Activated T-helper 1 cell treated with Interleukin-2 at 50 U/mL for 16 hours (primary cell): ENCODE data around the gene GRIN3B.
"Not testable (repeated sequence)": the region's sequence is repeated elsewhere in the genome, so short reads cannot be mapped to it uniquely, and the experiment has no call there.

ENCODE experiments used
- DNase-seq: peaks from one replicate; pipeline ENCODE4 v3.0.0-alpha.2; 2020; ENCODE audit warnings: low read depth

GRIN3B gene, protein sequence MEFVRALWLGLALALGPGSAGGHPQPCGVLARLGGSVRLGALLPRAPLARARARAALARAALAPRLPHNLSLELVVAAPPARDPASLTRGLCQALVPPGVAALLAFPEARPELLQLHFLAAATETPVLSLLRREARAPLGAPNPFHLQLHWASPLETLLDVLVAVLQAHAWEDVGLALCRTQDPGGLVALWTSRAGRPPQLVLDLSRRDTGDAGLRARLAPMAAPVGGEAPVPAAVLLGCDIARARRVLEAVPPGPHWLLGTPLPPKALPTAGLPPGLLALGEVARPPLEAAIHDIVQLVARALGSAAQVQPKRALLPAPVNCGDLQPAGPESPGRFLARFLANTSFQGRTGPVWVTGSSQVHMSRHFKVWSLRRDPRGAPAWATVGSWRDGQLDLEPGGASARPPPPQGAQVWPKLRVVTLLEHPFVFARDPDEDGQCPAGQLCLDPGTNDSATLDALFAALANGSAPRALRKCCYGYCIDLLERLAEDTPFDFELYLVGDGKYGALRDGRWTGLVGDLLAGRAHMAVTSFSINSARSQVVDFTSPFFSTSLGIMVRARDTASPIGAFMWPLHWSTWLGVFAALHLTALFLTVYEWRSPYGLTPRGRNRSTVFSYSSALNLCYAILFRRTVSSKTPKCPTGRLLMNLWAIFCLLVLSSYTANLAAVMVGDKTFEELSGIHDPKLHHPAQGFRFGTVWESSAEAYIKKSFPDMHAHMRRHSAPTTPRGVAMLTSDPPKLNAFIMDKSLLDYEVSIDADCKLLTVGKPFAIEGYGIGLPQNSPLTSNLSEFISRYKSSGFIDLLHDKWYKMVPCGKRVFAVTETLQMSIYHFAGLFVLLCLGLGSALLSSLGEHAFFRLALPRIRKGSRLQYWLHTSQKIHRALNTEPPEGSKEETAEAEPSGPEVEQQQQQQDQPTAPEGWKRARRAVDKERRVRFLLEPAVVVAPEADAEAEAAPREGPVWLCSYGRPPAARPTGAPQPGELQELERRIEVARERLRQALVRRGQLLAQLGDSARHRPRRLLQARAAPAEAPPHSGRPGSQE

DNA sequence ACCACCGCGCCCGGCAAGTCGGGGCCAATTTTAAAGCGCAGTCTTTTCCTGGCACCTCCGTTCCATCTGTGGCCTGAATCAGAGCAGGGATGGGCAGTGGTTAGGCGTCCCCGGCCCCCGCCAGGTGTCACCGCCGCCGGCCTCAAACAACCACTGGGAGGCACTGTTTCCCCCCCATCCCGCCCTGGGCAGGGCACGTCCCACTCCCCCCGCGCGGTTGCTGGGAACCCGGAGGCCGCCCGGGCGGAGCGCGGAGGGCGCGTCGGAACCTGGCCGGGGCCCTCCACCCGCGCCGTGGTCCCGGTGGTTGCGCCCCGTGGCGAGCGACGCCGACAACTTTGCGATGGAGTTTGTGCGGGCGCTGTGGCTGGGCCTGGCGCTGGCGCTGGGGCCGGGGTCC, at the start of gene GRIN3B:
GRIN3B (plus strand) TSS at position 325 of the 400 bp plus-strand sequence; CDS start at position 344, 19 bp downstream.
- peak; percentile 37 for DNase-seq

DNA sequence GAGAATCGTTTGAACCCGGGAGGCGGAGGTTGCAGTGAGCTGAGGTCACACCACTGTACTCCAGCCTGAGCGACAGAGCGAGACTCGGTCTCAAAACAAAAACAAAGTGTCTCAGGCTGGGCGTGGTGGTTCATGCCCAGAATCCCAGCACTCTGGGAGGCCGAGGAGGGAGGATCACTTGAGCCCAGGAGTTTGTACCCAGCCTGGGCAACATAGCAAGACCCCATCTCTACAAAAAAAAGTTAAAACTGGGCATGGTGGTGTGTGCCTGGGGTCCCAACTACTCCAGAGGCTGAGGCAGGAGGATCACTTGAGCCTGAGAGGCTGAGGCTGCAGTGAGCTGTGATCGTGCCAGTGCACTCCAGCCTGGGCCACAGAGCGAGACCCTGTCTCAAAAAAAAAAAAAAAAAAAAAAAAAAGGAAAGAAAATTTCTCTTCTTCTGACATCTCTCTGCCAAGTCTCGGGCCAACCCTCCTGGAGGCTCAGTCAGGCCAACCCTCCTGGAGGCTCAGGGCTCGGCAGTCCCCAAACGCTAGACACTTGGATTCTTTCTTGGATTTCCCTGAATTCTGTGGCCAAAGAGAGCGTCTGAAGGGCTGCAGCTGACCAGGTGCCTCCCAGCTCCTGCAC, 48.1 kb upstream of the GRIN3B start:
- no peak for DNase-seq

DNA sequence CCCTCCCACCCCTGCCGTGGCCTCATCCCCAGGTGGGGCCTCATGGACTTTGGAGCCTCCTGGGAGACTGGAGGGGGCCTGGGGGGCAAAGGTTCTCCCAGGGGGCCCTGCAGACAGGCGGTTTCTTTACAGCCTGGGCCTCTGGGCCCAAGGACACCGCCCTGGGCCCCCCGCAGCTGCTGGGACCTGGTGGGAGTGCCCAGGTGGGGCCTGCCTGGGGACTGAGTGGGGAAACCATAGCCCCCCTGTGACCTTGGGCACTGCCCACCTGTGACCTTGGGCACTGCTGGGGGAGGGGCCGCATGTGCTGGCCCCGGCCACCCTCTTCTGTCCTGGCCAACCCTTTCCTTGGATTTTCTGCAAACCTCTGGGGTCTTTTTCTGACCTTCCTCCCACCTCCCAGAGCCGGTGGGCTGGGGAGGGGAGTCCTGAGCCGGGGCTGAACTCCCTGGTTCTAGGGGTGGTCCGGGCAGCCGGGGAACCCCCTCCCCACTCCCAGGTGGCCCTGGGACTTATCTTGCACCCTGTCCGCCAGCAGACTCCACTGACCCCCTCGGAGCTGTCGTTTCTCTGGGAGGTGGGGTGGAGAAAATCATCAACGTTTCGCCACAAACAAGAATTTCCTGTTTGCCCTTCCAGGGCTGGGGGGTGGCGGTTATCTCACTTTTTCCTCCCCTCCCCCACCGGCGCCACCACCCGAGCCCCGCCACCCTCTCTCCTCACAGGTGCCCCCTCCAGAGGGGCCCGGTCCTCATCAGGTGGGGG, 47.4 kb upstream of the GRIN3B start:
- DNase-seq, result no peak

DNA sequence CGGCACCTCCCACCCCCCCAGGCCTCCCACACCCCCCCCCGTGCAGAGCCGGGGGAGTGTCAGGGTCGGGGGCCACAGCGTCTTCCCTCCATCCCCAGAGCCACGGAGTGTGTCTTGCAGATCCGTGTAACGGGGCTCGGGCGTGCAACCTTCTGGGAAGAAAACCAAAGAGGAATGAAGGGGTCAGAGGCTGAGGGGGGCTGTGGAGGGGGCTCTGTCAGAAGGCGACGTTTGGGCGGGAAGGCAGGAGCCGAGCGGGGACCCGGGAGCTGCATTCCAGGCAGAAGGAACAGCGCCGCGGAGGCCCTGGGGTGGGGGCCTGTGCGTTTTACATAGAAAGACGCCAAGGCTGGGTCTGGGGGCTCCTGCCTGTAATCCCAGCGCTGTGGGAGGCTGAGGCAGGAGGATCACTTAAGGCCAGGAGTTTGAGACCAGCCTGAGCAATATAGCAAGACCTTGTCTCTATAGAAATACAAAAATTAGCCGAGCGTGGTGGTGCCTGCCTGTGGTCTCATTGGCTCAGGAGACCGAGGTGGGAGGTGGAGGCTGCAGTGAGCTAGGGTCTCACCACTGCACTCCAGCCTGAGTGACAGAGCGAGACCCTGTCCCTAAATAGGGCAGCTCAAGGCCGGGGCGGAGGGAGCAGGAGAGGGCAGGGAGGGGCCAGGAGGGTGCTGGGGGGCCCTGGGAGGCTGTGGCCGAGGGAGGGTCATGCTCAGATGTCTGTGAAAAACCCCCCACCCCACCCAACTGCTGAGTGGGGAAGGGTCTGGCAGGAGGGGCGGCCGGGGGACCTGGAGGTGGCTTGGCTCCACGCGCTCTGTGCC, 46.6 kb upstream of the GRIN3B start:
- no peak for DNase-seq

DNA sequence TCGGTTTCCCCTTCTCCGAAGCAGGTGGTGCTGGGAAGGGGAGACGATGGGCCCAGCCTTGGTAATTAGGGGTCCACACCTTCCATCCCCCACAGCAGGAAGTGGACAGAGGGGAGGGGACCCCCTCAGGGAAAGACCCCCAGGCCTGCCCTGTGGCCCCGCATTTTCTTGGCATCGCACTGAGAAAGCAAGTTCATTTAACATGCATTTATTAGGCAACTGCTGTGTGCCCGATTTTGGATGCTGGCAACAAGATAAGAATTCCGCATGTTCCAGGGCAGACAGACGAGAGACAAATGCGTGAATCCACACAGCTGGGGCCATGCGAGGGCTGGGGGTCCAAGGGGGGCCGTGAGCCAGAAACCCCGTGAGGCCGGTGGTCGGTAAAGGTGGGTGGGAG, 45.9 kb upstream of the GRIN3B start:
- no peak for DNase-seq

DNA sequence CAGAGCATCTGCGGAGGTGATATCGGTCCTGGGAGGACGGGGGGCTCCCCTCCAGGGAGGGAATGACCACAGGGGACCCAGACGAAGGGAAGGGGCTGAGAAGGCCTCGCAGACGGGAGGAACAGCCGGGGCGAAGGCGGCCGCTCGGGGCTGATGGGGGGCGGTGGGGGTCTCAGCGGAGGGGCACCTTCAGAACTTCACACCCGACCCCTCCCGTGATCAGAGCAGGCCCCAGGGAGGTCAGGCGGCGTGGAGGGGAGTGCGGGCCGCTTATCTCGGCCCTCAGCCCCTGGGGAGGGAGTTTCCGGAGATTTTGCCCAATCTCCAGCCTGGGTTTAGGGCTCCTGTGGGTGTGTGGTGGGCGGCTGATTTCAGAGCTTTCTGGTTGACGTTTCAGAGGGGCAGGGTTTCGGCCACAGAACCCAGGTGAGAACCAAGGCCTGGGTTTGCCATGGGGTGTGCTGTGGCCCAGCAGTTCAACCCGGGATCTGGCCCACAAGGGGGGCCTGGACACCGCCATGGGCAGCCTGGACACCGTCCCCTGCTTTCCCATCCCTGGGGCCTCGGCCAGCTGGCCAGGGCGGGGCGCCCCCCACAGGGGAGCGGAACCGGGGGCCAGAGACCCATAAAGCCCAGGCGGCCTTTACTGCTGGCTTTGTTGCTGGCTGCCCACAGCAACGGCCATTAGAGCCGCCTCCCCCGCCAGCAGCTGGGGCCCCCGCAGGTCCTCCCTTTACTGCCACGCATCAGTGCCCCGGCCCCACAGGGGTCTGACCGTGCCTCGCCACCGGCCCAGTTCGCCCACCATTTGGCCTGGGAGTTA, 45.3 kb upstream of the GRIN3B start:
- no peak for DNase-seq

DNA sequence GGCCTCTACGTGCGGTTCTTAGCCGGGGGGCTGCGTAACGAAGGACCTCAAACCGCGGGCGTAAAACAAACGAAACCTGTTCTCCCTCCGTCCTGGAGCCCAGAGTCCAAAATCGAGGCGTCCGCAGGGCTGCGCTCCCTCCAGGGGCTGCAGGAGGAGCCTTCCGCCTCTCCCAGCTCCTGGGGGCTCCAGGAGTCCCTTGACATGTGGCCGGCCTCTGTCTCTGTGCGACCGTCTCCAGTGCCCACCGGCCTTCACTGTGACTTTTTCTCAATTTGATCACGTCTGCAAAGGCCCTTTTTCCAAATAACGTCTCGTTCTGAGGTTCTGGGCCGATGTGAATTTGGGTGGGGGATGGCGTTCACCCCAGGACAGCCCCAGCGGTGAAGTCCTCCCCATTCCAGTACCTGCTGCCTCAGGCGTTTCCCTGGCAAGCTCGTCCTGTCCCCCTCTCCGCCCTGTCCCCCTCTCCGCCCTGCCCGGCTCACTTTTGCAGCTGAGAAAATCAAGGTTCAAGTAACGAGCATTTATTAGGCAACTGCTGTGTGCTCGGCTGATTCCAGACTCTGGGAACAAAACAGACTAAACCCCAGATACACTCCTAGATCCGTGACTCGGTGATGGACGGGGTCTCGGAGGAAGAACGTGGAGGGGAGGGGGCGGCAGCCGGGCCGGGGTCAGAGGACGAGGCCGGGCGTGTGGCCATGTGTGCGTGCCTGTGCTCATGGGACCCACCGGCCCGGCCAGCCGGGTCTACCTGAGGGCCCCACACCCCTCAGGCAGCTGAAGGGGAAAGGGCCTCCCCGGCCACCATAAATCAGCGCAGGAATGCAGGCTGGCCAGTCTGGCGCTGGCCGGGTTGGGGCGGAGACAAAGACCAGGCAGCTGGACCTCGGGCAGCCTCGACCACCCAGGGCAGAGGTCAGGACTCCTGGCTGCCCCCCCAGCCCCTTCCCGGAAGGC, 44.1 kb upstream of the GRIN3B start:
- DNase-seq, result no peak

DNA sequence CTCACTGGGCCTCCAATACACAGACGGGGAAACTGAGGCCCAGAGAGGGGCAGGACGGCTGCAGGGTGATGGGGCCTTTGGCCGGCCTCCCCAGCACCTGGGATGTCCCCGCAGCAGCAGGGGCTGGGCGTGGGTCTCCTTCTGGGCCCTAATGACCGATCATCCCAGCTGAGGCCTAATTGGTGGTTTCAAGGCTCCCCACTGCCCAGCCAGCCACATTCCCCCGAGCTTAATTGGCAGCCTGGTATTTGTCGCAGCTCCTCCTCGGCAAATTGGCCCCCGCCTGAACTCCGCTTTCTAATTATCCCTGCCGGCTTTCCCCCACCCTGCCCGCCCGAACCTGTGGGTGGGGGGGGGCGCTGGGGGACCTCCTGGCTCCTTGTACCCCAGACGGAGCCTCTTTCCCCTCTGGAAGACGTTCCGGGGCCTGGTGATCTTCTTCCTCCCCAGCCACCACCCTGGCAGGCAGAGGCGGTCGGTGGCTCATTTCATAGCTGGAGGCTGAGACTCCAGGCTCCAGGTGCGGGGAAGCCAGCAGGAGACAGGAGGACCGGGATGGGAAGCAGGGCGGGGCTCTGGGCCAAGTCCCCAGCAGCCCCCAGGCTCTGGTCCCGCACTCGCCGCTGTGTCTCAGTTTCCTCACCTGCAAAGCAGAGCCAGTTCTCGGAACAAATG, 43.3 kb upstream of the GRIN3B start:
- no peak for DNase-seq

DNA sequence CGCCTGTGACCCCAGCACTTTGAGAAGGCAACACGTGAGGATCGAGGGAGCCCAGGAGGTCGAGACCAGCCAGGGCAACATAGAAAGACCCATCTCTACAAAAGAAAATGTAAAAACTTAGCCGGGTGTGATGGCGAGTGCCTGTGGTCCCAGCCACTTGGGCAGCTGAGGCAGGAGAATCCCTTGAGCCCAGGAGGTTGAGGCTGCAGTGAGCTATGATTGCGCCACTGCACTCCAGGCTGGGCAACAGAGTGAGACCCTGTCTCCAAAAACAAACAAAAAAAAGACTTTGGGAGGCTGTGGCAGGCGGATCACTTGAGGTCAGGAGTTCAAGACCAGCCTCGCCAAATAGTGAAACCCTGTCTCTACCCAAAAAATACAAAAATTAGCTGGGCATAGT, 42.6 kb upstream of the GRIN3B start:
- DNase-seq, result not testable (repeated sequence)

DNA sequence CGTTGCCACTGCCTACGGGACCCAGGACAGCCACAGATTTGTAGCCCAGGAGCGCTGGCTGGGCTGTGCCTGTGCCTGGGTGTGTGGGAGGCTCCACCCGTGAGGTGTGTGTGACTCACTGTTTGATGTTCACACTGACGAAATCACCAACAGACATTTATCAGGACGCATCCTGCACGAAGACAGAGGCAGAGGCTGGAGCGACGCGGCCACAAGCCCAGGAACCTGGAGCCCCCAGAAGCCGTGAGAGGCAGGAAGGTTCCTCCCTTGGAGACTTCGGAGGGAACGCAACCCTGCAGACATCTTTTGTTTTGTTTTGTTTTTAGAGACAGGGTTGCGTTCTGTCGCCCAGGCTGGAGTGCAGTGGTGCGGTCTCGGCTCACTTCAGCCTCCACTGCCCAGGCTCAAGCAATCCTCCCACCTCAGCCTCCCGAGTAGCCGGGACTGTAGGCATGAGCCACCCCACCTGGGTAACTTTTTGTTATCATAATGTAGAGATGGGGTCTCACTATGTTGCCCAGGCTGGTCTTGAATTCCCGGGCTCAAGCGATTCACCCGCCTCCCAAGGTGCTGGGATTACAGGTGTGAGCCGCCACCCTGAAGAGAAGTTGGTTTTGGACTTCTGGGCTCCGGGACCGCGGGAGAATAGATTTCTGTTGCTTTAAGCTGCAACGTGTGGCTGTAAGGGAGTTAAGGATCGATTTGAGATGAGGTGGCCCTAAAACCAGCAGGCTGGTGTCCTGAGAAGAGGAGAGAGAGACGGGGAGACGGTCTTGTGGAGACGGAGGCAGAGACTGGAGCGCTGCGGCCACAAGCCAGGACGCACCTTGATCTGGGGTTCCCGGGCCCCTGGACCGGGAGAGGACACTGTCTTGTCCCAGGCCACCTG, 41.0 kb upstream of the GRIN3B start:
- no peak for DNase-seq

DNA sequence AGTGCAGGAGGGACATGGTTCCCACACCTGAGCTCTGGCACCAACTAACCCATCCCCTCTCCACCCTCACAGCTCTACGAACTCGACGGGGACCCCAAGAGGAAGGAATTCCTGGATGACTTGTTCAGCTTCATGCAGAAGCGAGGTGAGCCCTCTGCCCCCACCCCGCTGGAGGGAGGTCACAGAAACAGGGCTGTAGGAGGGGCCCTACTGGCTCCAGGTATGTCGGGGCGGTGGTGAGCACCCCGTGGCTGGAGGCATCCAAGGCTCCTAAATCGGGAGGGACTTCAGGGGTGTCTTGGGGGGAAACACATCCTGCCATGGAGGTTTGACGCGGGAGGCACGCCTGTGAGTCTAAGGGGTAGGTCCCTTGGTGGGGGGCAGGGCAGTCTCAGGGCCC, 40.2 kb upstream of the GRIN3B start:
- no peak for DNase-seq

DNA sequence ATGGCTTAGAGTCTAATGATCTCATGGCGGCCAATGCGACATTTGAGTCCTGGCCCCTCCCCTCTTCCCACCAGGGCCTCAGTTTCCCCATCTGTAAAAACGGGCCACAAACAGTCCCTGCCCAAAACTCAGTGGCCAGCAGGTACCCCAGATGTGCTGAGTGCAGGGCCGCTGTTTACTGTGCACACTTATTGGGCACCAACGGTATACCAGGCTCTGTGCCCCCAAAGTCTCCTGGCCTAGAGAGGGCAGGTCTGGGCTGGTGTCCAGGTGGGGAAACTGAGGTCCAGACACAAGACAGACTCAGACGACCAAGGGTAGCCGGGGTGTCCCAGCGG, 39.6 kb upstream of the GRIN3B start:
- no peak for DNase-seq

DNA sequence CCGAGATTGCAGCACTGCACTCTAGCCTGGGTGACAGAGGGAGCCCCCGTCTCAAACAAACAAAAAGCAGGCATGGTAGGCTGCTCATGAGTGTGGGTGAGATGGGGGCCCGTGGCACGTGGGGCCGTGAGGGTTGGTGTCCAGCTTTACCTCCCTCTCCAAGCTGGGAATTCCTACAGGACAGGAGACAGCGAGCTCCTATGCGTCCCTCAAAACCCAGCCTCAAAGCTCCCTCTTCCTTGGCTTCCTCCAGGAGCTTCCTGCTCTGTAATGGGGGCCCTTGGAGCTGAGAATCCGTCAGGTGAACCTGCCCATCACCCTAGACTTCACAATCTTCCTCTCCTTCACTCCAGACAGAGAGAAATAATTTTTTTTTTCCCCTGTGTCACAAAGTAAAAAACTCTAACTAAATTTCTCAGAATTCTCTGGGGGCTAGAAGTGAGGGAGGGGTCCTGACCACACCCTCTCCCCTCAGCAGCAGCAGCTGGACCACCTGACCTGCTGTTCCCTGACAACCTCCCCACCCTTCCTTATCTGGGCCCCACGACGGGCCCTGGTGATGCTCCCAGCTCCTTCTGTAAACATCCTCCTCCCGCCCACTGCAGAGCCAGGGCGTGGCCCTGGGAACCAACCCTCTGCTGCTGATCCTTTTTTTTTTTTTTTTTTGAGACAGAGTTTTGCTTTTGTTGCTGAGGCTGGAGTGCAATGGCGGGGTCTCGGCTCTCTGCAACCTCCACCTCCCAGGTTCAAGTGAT, 38.2 kb upstream of the GRIN3B start:
- DNase-seq, result no peak

DNA sequence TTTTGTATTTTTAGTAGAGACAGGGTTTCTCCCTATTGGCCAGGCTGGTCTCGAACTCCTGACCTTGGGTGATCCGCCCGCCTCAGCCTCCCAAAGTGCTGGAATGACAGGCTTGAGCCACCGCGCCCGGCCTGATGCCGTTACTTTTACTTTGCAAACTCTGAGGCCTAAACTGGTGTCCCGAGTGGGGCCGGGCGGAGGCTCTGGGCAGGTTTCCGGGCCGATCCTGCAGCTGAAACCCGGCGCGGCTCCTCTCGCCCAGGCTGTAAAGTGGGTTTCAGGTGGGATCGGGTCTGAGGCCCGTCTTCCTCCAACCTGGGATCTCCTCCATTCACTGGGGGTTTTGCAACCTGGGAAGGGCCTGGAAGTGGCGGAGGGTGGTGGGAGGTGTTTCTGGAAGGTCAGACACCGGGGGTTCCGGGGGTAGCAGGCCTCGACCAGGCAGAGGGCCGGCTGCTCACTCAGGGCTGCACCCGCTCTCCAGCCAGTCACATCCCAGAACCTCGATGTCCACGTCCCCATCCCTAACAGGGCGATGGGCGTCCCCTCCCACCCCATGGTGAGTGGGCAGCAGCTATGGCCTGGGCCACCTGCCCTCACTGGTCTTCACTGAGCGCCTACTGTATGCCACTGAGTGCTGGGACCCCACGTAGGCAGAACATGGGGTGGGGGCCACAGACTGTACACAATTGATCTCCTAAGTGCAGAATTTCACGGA, 37.4 kb upstream of the GRIN3B start:
- no peak for DNase-seq

DNA sequence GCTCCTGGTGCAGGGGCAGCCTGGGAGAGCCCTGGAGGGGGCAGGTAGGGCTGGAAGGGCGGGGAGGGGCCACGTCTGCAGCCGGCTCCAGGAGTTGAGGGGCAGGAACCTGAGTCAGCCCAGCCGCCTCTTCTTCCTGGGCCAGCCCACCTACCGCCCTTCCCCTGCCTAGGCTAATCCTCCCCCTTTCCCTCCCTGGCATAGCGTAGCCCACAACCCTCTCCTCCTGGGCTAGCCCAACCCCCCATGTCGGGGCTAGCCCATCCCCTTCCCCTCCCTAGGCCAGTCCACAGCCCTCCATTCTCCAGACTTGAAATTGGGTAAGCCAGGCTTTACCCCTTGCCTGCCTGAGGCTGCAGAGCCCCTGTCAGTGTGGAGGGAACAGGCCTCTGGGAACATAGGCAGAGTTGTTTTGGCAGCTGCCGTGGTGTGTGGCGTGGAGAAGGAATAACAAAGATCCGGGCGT, 36.7 kb upstream of the GRIN3B start:
- DNase-seq, result no peak

DNA sequence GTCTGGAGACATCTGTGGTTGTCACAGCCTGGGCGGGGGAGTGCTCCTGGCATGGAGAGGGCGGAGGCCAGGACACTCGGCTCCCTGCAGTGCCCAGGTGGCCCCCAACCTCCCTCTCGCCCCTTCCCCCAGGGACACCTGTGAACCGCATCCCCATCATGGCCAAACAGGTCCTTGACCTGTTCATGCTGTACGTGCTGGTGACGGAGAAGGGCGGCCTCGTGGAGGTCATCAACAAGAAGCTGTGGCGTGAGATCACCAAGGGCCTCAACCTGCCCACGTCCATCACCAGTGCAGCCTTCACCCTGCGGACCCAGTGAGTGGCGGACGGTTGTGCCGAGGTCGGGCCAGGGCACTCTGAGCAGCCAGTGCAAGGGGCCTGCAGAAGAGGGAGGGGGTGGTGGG, 36.1 kb upstream of the GRIN3B start:
- DNase-seq, result no peak
